Anterior cingulate cortex (tissue), 58 donors: ENCODE results near the gene SMAD5.

ENCODE experiments used
- DNase-seq, 58 donors: peaks; one replicate each; lab custom pipeline; 2025; lab: John Stamatoyannopoulos, UW

The SMAD5 gene

GRCh38 chr5:136211282-136212040 is 78.8 kb downstream of the SMAD5 start:
- DNase-seq, result no peak

- peak in 37 of 58 donors; percentile 2 to 75 (median 16) for DNase-seq
Observed at GRCh38 chr5:136212252-136212721, 79.6 kb downstream of the SMAD5 start.

GRCh38 chr5:136213919-136214493 is 81.4 kb downstream of the SMAD5 start:
- DNase-seq, result no peak

- no peak for DNase-seq
Observed at GRCh38 chr5:136215812-136216211, 83.2 kb downstream of the SMAD5 start.

GRCh38 chr5:136216230-136216629 is 83.6 kb downstream of the SMAD5 start:
- DNase-seq, result no peak

GRCh38 chr5:136221340-136221739 is 88.7 kb downstream of the SMAD5 start:
- no peak for DNase-seq

GRCh38 chr5:136222580-136223235 is 90.1 kb downstream of the SMAD5 start:
- DNase-seq, result no peak

GRCh38 chr5:136225796-136226195 is 93.2 kb downstream of the SMAD5 start:
- no peak for DNase-seq

- no peak for DNase-seq
Observed at GRCh38 chr5:136226401-136226800, 93.8 kb downstream of the SMAD5 start.

- DNase-seq, result peak in 1 of 58 donors; percentile 5
Observed at GRCh38 chr5:136228136-136228757, 95.6 kb downstream of the SMAD5 start.

- no peak for DNase-seq
Observed at GRCh38 chr5:136230176-136230575, 97.5 kb downstream of the SMAD5 start.

GRCh38 chr5:136232316-136232715 is 99.7 kb downstream of the SMAD5 start:
- DNase-seq, result no peak
